Liver (tissue), 9 donors: ENCODE data around the gene PSMD11. TPM values are rescaled to one million over a fixed set of nuclear protein-coding genes. Genes with fewer than 3 reads are reported as not detected.

Source experiments
- DNase-seq: peaks from one replicate; pipeline ENCODE4 v3.0.0-alpha.2; 2017; ENCODE audit warnings: low spot score
- H3K27ac ChIP-seq, 2 donors: one replicate each; pipeline ENCODE4 v1.7.0; 2013; ENCODE audit warnings: inconsistent platforms in 2 of 2, low read length in 2 of 2, control low read depth in 1 of 2, low read depth in 1 of 2, mild to moderate bottlenecking in 1 of 2
- H3K27me3 ChIP-seq, 4 donors: one replicate each; pipeline versions ENCODE4 v1.6.1 to v1.7.0; 2013; ENCODE audit warnings: low read length in 3 of 4, inconsistent platforms in 1 of 4, mild to moderate bottlenecking in 1 of 4, moderate library complexity in 1 of 4; ENCODE audit not compliant: control insufficient read depth in 4 of 4, insufficient read depth in 4 of 4
- H3K36me3 ChIP-seq, 4 donors: one replicate each; pipeline versions ENCODE4 v1.6.1 to v1.7.0; 2013; ENCODE audit warnings: low read length in 3 of 4, mild to moderate bottlenecking in 3 of 4, low read depth in 1 of 4, moderate library complexity in 1 of 4; ENCODE audit not compliant: control insufficient read depth in 4 of 4, insufficient read depth in 3 of 4
- H3K4me1 ChIP-seq, 4 donors: one replicate each; pipeline versions ENCODE4 v1.6.1 to v1.7.0; 2013; ENCODE audit warnings: low read length in 3 of 4, mild to moderate bottlenecking in 3 of 4, moderate library complexity in 1 of 4; ENCODE audit not compliant: control insufficient read depth in 4 of 4, insufficient read depth in 4 of 4
- H3K4me3 ChIP-seq, 3 donors: one replicate each; pipeline versions ENCODE4 v1.6.1 to v1.7.0; 2013; ENCODE audit warnings: low read length in 3 of 3, control low read depth in 1 of 3, low read depth in 1 of 3, mild to moderate bottlenecking in 1 of 3
- H3K9ac ChIP-seq, 2 donors: one replicate each; pipeline ENCODE4 v1.7.0; 2013; ENCODE audit warnings: low read length in 2 of 2, mild to moderate bottlenecking in 2 of 2, moderate library complexity in 2 of 2, control low read depth in 1 of 2, low read depth in 1 of 2
- H3K9me3 ChIP-seq, 4 donors: one replicate each; pipeline versions ENCODE4 v1.6.1 to v1.7.0; 2013; ENCODE audit warnings: low read length in 3 of 4; ENCODE audit not compliant: control insufficient read depth in 4 of 4
- CTCF ChIP-seq: fragments of 150-350 bp; IDR thresholded peaks from 2 replicates; pipeline ENCODE4 v1.5.1; 2017; ENCODE audit warnings: improper control_type of control experiment, low read depth, low read length; ENCODE audit not compliant: missing input control
- FOXA1 ChIP-seq: IDR thresholded peaks from 2 replicates; pipeline ENCODE4 v1.6.1; 2016; ENCODE audit warnings: antibody characterized with exemption
- FOXA2 ChIP-seq: IDR thresholded peaks from 2 replicates; pipeline ENCODE4 v1.6.1; 2016; ENCODE audit warnings: antibody characterized with exemption
- HNF4A ChIP-seq, 2 donors: conservative IDR thresholded peaks; 2 replicates each; pipeline ENCODE4 v1.6.1; 2016; ENCODE audit warnings: antibody characterized with exemption in 2 of 2, mild to moderate bottlenecking in 2 of 2
- HNF4G ChIP-seq: IDR thresholded peaks from 2 replicates; pipeline ENCODE4 v1.6.1; 2016; ENCODE audit warnings: antibody characterized with exemption
- NR2F2 ChIP-seq: IDR thresholded peaks from 2 replicates; pipeline ENCODE4 v1.6.1; 2016; ENCODE audit warnings: antibody characterized with exemption
- RAD21 ChIP-seq, 2 donors: IDR thresholded peaks; 2 replicates each; pipeline ENCODE4 v1.6.1; 2016; ENCODE audit warnings: antibody characterized with exemption in 2 of 2, mild to moderate bottlenecking in 2 of 2
- RXRA ChIP-seq, 2 donors: IDR thresholded peaks; 2 replicates each; pipeline ENCODE4 v1.6.1; 2017 to 2018; ENCODE audit warnings: antibody characterized with exemption in 2 of 2, mild to moderate bottlenecking in 1 of 2
- ZBTB33 ChIP-seq: IDR thresholded peaks from 2 replicates; pipeline ENCODE4 v1.6.1; 2016; ENCODE audit warnings: antibody characterized with exemption
- WGBS: extraction: QIAGEN DNeasy Blood & Tissue Kit; methylation state at CpG from one replicate; pipeline ENCODE4 v1.1.7; 2013; 5-methylcytosine and 5-hydroxymethylcytosine counted together
- polyA plus RNA-seq, 2 donors: library from polyadenylated mRNA; stranded (reverse) in 1 of 2; unstranded in 1 of 2; fragments of 200-250 nt in 1 of 2; fragments of >200 nt in 1 of 2; fragmentation: Nextera tagmentation in 1 of 2; extraction: Ambion mirVana in 1 of 2; gene quantifications; one replicate each; pipeline versions ENCODE4 v1.2.1 to v1.2.3, GENCODE V29; 2013 to 2015
- total RNA-seq, 2 donors: library from RNA; depleted of rRNA; stranded (reverse); fragments of >200 nt; gene quantifications; one replicate each; pipeline ENCODE4 v1.2.3, GENCODE V29; 2014
- TF ChIP-seq, protein P1 (sequence below): IDR thresholded peaks from 2 replicates; pipeline ENCODE4 v1.6.1; 2016; ENCODE audit warnings: antibody characterized with exemption, mild to moderate bottlenecking
- donor health status: healthy.
- donor health status: healthy.
- donor health status: healthy.
- donor health status: healthy.
- donor health status: healthy.

PSMD11 gene
- total and polyA plus RNA-seq, 4 donors, result 42.1 to 97.4 (median 68.2) TPM

- H3K4me3 ChIP-seq, result no peak overlapping the region
- no peak overlapping the region for H3K27ac ChIP-seq
- H3K36me3 ChIP-seq, result no peaks in the 10 kb centered on the region
- no peaks in the 10 kb centered on the region for H3K27me3 ChIP-seq
- no peaks in the 10 kb centered on the region for H3K9me3 ChIP-seq
- no peak overlapping the region for H3K9ac ChIP-seq
- H3K4me1 ChIP-seq, result peaks cover 2 to 11% (median 4%) of the 10 kb centered on the region in 4 donors
- TF ChIP-seq FOXA1, result no peak
- no peak for TF ChIP-seq ZBTB33
- no peak for TF ChIP-seq HNF4A (conservative IDR thresholded peaks at IDR 0.05)
- no peak for TF ChIP-seq RXRA (IDR thresholded peaks at IDR 0.05)
- no peak for TF ChIP-seq HNF4G
- no peak for TF ChIP-seq CTCF
- TF ChIP-seq RAD21 (IDR thresholded peaks at IDR 0.05), result no peak
- no peak for TF ChIP-seq NR2F2
- no peak for TF ChIP-seq FOXA2
- TF ChIP-seq, protein P1, sequence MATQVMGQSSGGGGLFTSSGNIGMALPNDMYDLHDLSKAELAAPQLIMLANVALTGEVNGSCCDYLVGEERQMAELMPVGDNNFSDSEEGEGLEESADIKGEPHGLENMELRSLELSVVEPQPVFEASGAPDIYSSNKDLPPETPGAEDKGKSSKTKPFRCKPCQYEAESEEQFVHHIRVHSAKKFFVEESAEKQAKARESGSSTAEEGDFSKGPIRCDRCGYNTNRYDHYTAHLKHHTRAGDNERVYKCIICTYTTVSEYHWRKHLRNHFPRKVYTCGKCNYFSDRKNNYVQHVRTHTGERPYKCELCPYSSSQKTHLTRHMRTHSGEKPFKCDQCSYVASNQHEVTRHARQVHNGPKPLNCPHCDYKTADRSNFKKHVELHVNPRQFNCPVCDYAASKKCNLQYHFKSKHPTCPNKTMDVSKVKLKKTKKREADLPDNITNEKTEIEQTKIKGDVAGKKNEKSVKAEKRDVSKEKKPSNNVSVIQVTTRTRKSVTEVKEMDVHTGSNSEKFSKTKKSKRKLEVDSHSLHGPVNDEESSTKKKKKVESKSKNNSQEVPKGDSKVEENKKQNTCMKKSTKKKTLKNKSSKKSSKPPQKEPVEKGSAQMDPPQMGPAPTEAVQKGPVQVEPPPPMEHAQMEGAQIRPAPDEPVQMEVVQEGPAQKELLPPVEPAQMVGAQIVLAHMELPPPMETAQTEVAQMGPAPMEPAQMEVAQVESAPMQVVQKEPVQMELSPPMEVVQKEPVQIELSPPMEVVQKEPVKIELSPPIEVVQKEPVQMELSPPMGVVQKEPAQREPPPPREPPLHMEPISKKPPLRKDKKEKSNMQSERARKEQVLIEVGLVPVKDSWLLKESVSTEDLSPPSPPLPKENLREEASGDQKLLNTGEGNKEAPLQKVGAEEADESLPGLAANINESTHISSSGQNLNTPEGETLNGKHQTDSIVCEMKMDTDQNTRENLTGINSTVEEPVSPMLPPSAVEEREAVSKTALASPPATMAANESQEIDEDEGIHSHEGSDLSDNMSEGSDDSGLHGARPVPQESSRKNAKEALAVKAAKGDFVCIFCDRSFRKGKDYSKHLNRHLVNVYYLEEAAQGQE, result no peak
- DNase-seq, result no peak
- 90% methylated on average over 15 of the region's 15 CpGs for WGBS
Observed at GRCh38 chr17:32493571-32493970, 49.3 kb downstream of the PSMD11 start.

- no peak overlapping the region for H3K27ac ChIP-seq
- no peak overlapping the region for H3K4me3 ChIP-seq
- 98% methylated on average over 11 of the region's 11 CpGs for WGBS
- no peaks in the 10 kb centered on the region for H3K36me3 ChIP-seq
- DNase-seq, result no peak
- H3K27me3 ChIP-seq, result no peaks in the 10 kb centered on the region
- TF ChIP-seq FOXA1, result no peak
- H3K4me1 ChIP-seq, result peaks cover 2 to 11% (median 4%) of the 10 kb centered on the region in 4 donors
- H3K9me3 ChIP-seq, result no peaks in the 10 kb centered on the region
- H3K9ac ChIP-seq, result no peak overlapping the region
Observed at GRCh38 chr17:32493976-32494513, 49.7 kb downstream of the PSMD11 start.
